Measurements from ENCODE around the gene PIM2. TPM values are rescaled to one million over a fixed set of nuclear protein-coding genes. Genes with fewer than 3 reads are reported as not detected.

Gene PIM2
- total RNA-seq, 1 experiment from 2014 or later = 15.6 TPM

- intact Hi-C loops (cut with micrococcal nuclease) = loop anchor here (2.0 to 5.0 kb wide), 3 partner anchors 39 to 269 kb away; partner anchors contain the start of genes GLOD5 and OTUD5
- BruUV-seq (replicated peaks) = TSS peak; percentile 26
- H3K36me3 ChIP-seq (ENCODE audit: control insufficient read depth in 1 of 2, insufficient read depth in 2 of 2, low read length in 2 of 2) = peaks cover 7 to 12% of the 10 kb centered on the region in 2 experiments; a peak in 3 of 4 replicates
- H3K9ac ChIP-seq (ENCODE audit: low read length) = peak overlapping the region; percentile 86; the same call in 1 of the 2 replicates
- peak overlapping the region; percentile 63 to 69 for H3K4me3 ChIP-seq (replicated peaks in 1 of 2; ENCODE audit: low read depth in 1 of 2, low read length in 2 of 2)
- H3K27me3 ChIP-seq (ENCODE audit: insufficient read depth, low read length) = no peaks in the 10 kb centered on the region
- peak overlapping the region; percentile 79 for H3K4me2 ChIP-seq (ENCODE audit: low read length)
- ChIA-PET RAD21 (ENCODE audit: low non-redundant PET in 1 of 2, low total read pairs in 2 of 2, uncharacterized antibody in 2 of 2, unreplicated experiment in 2 of 2) (no interaction called here), POLR2A (no interaction called here), CTCF (interaction anchor here (0.7 to 1.0 kb wide), 2 partner anchors 10 to 26 kb away, joined by 3 read pairs; no protein-coding TSS in a partner anchor)
- H3K9me3 ChIP-seq (ENCODE audit: control insufficient read depth in 1 of 2, insufficient read depth in 1 of 2, low read depth in 1 of 2, low read length in 2 of 2) = no peaks in the 10 kb centered on the region
- peaks cover 5 to 25% of the 10 kb centered on the region in 2 experiments for H3K4me1 ChIP-seq (ENCODE audit: control insufficient read depth in 1 of 2, insufficient read depth in 2 of 2, low read length in 2 of 2)
- H3K79me2 ChIP-seq (ENCODE audit: insufficient read depth, low read length) = peaks cover 32% of the 10 kb centered on the region
- DNase-seq (ENCODE audit: low read depth, low spot score) (peak; percentile 74), ATAC-seq (peak; percentile 69)
- H2AFZ ChIP-seq (ENCODE audit: low read depth, low read length, poor library complexity, severe bottlenecking) = no peak overlapping the region
- no peak for TF ChIP-seq ZFX (IDR thresholded peaks at IDR 0.05)
- peak; percentile 16; the same call in 1 of the 2 replicates for TF ChIP-seq POLR2AphosphoS5 (IDR thresholded peaks at IDR 0.05; ENCODE audit: low read depth, low read length)
- no peak for TF ChIP-seq FOSL1 (IDR thresholded peaks at IDR 0.05; ENCODE audit: low read depth)
- TF ChIP-seq CTCF (IDR thresholded peaks at IDR 0.05 in 2 of 3, conservative IDR thresholded peaks at IDR 0.05 in 1 of 3; ENCODE audit: borderline replicate concordance in 1 of 3, insufficient read depth in 1 of 3, low read depth in 2 of 3, low read length in 2 of 3) = peak in 2 of 3 experiments; percentile 82 to 87; a peak in 4 of 6 replicates
- TF ChIP-seq CBX3 (IDR thresholded peaks at IDR 0.05; ENCODE audit: low read depth) = no peak
- peak overlapping the region; percentile 78 for H3K27ac ChIP-seq (ENCODE audit: low read depth, low read length)
- no peaks in the 10 kb centered on the region for H3K9me2 ChIP-seq (ENCODE audit: insufficient read depth)
- H4K20me1 ChIP-seq (ENCODE audit: insufficient read depth) = no peaks in the 10 kb centered on the region
Measured at GRCh38 chrX:48917139-48918001, 1.5 kb downstream of the PIM2 start.
